GM06990 (cell line): Measurements from ENCODE around the gene INPP5A.
"Not testable (repeated sequence)": the region's sequence is repeated elsewhere in the genome, so short reads cannot be mapped to it uniquely, and the experiment has no call there.

Source experiments
- DNase-seq: peaks from one replicate; pipeline ENCODE4 v3.0.0-alpha.2; 2011; ENCODE audit not compliant: insufficient read length; ENCODE audit errors: extremely low read depth
- H3K27me3 ChIP-seq: replicated peaks from 2 replicates; pipeline ENCODE4 v1.6.0; 2011; ENCODE audit warnings: low read length; ENCODE audit not compliant: control insufficient read depth, insufficient read depth
- H3K36me3 ChIP-seq: 2 replicates; pipeline ENCODE4 v1.5.1; 2011; ENCODE audit warnings: low read length; ENCODE audit not compliant: control insufficient read depth, insufficient read depth
- H3K4me3 ChIP-seq: replicated peaks from 2 replicates; pipeline ENCODE4 v1.5.1; 2011; ENCODE audit warnings: low read depth, mild to moderate bottlenecking, control low read depth, low read length
- TF ChIP-seq, protein P1 (sequence below): IDR thresholded peaks from 2 replicates; pipeline ENCODE4 v1.5.1; 2011; ENCODE audit warnings: low read length, control low read depth, mild to moderate bottlenecking, inconsistent platforms; ENCODE audit not compliant: insufficient read depth, poor library complexity, severe bottlenecking

Gene INPP5A

DNA sequence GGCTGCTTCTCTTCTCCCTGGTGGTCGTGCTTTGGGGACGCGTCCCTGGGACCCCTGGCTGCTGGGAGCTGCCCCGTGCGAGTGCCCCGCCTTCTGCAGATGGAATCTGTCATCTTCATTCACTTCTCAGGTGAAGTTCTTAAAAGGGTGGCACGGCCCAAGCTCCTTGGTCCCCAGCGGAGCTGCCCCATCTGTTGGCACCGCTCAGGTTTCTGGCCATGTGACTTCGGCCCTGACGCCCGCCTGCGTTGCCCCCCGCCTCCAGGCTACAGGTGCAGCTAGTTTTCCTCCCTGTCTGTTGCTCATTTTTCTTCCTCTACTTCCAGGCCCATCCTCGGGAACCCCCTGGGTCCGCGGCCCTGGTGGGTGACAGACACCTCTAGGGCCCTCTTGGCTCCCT, 255.2 kb downstream of the INPP5A start:
- H3K4me3 ChIP-seq = no peak overlapping the region
- no peaks in the 10 kb centered on the region for H3K36me3 ChIP-seq
- no peak for DNase-seq
- TF ChIP-seq, protein P1, sequence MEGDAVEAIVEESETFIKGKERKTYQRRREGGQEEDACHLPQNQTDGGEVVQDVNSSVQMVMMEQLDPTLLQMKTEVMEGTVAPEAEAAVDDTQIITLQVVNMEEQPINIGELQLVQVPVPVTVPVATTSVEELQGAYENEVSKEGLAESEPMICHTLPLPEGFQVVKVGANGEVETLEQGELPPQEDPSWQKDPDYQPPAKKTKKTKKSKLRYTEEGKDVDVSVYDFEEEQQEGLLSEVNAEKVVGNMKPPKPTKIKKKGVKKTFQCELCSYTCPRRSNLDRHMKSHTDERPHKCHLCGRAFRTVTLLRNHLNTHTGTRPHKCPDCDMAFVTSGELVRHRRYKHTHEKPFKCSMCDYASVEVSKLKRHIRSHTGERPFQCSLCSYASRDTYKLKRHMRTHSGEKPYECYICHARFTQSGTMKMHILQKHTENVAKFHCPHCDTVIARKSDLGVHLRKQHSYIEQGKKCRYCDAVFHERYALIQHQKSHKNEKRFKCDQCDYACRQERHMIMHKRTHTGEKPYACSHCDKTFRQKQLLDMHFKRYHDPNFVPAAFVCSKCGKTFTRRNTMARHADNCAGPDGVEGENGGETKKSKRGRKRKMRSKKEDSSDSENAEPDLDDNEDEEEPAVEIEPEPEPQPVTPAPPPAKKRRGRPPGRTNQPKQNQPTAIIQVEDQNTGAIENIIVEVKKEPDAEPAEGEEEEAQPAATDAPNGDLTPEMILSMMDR = no peak
- no peaks in the 10 kb centered on the region; the same call in 1 of the 2 replicates for H3K27me3 ChIP-seq

DNA sequence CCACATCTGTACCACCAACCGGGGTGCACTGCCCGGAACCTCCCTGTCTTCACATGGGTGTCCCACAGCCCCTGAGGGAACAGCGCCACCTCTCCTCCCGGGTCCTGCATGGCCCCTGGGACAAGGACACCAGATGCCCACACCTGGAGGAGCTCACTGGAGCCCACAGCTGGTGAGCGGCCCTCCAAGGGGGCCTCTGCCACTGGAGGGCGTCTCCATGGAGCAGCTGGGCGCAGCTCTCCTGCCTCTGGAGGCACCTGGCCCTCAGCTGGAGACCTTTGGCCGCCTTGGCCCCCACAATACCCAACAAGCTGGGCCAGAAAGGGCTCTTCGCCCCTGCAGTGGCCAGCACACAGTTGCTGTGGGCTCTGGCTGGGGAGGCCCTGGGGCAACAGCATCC, 255.6 kb downstream of the INPP5A start:
- no peak for DNase-seq
- no peaks in the 10 kb centered on the region; the same call in 1 of the 2 replicates for H3K27me3 ChIP-seq
- TF ChIP-seq, protein P1 = no peak

DNA sequence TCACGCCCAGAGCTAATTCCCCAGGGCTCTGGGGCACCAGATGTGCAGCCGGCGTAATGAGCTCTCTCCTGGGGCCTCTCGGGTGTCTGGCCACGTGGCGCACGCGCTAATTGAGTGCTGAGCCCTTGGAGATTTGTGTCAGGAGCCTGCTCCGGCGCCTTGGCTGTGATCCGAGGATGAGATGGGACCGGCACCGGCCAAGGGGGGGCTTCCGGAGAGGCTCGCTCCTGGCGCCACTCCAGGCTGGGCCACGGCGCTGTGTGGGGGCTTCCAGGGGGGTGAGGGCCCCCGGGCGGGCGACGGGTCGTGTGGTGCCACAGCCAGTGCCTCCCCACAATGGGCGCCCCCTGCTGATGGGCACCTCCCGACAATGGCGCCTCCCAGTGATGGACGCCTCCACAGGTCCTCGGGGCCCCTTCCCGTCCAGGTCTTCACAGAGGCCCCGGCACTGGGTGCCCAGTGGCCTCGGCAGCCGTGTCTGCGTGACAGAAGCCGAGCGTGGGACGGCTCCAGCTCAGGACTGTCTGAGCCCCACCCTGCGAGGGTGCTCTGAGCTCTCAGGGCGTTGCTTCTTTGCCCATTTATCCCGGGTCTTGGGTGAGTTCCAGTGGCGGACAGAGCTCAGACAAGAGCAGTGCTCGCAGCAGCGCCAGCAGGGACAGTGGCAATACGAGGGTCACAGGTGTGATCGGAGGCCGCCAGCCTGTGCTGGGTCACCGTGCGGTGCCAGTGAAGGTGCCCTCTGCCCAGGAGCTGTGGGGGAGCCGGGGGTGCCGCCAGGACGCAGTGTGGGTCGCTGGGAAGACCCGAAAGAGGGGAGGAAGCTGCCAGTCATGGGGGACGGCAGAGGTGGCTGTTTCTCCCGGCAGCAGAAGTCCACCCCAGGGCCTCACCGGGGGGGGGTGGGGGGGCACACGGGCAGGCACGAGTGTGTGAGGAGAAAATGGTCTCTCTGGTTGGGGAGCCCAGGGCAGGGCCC, 256.6 kb downstream of the INPP5A start:
- H3K36me3 ChIP-seq = no peaks in the 10 kb centered on the region
- no peak overlapping the region for H3K4me3 ChIP-seq
- H3K27me3 ChIP-seq = no peaks in the 10 kb centered on the region
- no peak for DNase-seq
- TF ChIP-seq, protein P1 = peak; percentile 17

More for the DNA sequence above, 255.6 kb downstream of the INPP5A start:
- no peak overlapping the region for H3K4me3 ChIP-seq
- no peaks in the 10 kb centered on the region for H3K36me3 ChIP-seq

DNA sequence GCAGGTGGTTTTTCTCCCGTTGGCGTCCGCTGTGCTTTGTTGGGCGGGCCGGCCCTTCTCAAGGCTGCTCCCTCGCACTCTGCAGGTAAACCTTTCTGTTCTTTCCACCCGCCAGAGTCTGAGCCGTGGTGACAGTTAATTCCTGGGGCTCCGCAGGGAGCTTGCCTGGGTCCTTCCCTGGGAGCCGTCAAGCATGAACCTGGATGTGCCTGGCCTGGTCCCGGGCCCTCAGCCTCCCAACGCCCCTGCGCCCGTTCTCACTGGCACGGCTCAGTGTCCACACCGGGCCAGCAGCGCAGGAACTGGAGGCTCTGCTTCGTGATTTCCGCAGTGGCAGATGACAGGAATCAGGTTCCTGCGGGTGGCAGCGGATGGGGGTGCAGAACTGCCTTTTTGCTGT, 259.3 kb downstream of the INPP5A start:
- TF ChIP-seq, protein P1 = no peak
- H3K36me3 ChIP-seq = no peaks in the 10 kb centered on the region
- no peak overlapping the region for H3K4me3 ChIP-seq
- no peaks in the 10 kb centered on the region for H3K27me3 ChIP-seq
- DNase-seq = no peak

DNA sequence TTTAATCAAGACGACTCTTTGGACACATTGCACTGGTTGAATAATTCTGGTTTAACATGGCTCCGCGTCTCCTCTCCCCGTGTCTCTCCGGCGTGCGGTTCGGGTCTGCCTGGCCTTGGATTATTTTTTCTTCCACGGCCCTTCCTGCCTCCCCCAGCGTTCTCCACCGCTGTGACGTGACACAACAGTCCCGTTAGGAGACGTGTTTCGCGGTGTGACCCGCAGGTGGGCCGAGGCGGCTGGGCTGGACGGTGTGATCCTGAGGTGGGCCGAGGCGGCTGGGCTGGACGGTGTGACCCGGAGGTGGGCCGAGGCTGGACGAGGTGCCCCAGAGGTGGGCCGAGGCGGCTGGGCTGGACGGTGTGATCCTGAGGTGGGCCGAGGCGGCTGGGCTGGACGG, 260.4 kb downstream of the INPP5A start:
- not testable (repeated sequence) for H3K36me3 ChIP-seq, H3K4me3 ChIP-seq, DNase-seq, H3K27me3 ChIP-seq

DNA sequence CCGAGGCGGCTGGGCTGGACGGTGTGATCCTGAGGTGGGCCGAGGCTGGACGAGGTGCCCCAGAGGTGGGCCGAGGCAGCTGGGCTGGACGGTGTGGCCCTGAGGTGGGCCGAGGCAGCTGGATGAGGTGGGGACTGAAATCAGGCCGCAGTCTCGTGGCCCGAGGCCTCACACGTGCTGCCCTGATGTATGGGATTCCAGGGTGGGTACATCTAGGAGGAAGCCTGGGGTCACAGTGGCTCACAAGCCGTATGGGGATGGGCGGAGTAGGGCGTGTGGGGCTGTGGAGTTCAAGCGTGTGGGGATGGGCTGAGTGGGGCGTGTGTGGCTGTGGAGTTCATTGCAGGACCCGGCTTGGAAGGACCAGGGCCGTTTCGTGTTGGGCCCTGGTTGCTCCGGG, 260.8 kb downstream of the INPP5A start:
- H3K27me3 ChIP-seq = no peaks in the 10 kb centered on the region
- TF ChIP-seq, protein P1 = no peak
- no peaks in the 10 kb centered on the region for H3K36me3 ChIP-seq
- no peak for DNase-seq
- H3K4me3 ChIP-seq = no peak overlapping the region
